DND-41 (cell line): ENCODE measurements around the gene SCAF11.
"Not testable (repeated sequence)": the region's sequence is repeated elsewhere in the genome, so short reads cannot be mapped to it uniquely, and the experiment has no call there.

ENCODE experiments used
- ATAC-seq: fragments of 200-7000 bp; cut with Tn5 transposase; 3 replicates; pipeline ENCODE4 v1.9.1; 2021; ENCODE audit warnings: low read depth; ENCODE audit not compliant: insufficient read depth
- DNase-seq: peaks from one replicate; pipeline ENCODE4 v3.0.0-alpha.2; 2020
- H2AFZ ChIP-seq: 2 replicates; pipeline ENCODE4 v1.6.0; 2012; ENCODE audit warnings: low read depth, low read length
- H3K27ac ChIP-seq: 2 replicates; pipeline ENCODE4 v1.5.1; 2012; ENCODE audit warnings: low read length, inconsistent platforms
- H3K27me3 ChIP-seq: fragments of 200-600 bp; sonication (generic); 2 replicates; pipeline ENCODE4 v1.6.0; 2012; ENCODE audit warnings: low read length, mild to moderate bottlenecking, inconsistent platforms; ENCODE audit not compliant: insufficient read depth, poor library complexity
- H3K36me3 ChIP-seq: 2 replicates; pipeline ENCODE4 v1.5.1; 2012; ENCODE audit warnings: low read length, inconsistent platforms; ENCODE audit not compliant: insufficient read depth
- H3K4me1 ChIP-seq: 2 replicates; pipeline ENCODE4 v1.5.1; 2012; ENCODE audit warnings: mild to moderate bottlenecking, low read length; ENCODE audit not compliant: insufficient read depth
- H3K4me2 ChIP-seq: 2 replicates; pipeline ENCODE4 v1.6.0; 2012; ENCODE audit warnings: mild to moderate bottlenecking, moderate library complexity, low read length, inconsistent platforms; ENCODE audit not compliant: insufficient read depth
- H3K4me3 ChIP-seq, 2 experiments: fragments of 200-600 bp in 1 of 2; shearing (Covaris generic) in 1 of 2; 2 replicates each; pipeline ENCODE4 v1.5.1; 2012 to 2016; ENCODE audit warnings: inconsistent platforms in 2 of 2, low read length in 2 of 2, mild to moderate bottlenecking in 2 of 2, low read depth in 1 of 2, moderate library complexity in 1 of 2
- H3K79me2 ChIP-seq: 2 replicates; pipeline ENCODE4 v1.6.0; 2012; ENCODE audit warnings: low read length, inconsistent platforms; ENCODE audit not compliant: insufficient read depth
- H3K9ac ChIP-seq: 2 replicates; pipeline ENCODE4 v1.6.0; 2012; ENCODE audit warnings: low read depth, mild to moderate bottlenecking, inconsistent platforms, low read length, moderate library complexity
- H3K9me3 ChIP-seq: 2 replicates; pipeline ENCODE4 v1.5.1; 2012; ENCODE audit warnings: low read length, moderate library complexity, mild to moderate bottlenecking, inconsistent platforms; ENCODE audit not compliant: insufficient read depth, severe bottlenecking
- H4K20me1 ChIP-seq: 2 replicates; pipeline ENCODE4 v1.6.0; 2012; ENCODE audit warnings: low read length; ENCODE audit not compliant: insufficient read depth
- CTCF ChIP-seq: IDR thresholded peaks from 2 replicates; pipeline ENCODE4 v1.5.1; 2012; ENCODE audit warnings: borderline replicate concordance, low read length, moderate library complexity, mild to moderate bottlenecking; ENCODE audit not compliant: poor library complexity, severe bottlenecking; ENCODE audit errors: extremely low read depth
- EZH2 ChIP-seq: IDR thresholded peaks from 3 replicates; pipeline ENCODE4 v1.6.1; 2012; ENCODE audit warnings: borderline replicate concordance, low read depth, mild to moderate bottlenecking, moderate library complexity, low read length, inconsistent platforms; ENCODE audit not compliant: severe bottlenecking

The SCAF11 gene

GRCh38 chr12:46005823-46006222 lies 15.4 kb upstream of the SCAF11 start:
- Histone ChIP-seq H3K9me3 (no peaks in the 10 kb centered on the region), H3K4me2 (no peak overlapping the region), H3K9ac (no peak overlapping the region), H3K4me1 (no peaks in the 10 kb centered on the region), H4K20me1 (no peaks in the 10 kb centered on the region), H3K27ac (no peak overlapping the region), H2AFZ (no peak overlapping the region), H3K27me3 (no peaks in the 10 kb centered on the region), H3K4me3 (no peak overlapping the region), H3K79me2 (no peaks in the 10 kb centered on the region), H3K36me3 (no peaks in the 10 kb centered on the region)
- ATAC-seq (no peak), DNase-seq (no peak)
- TF ChIP-seq EZH2 = no peak

GRCh38 chr12:46005151-46005797 lies 14.9 kb upstream of the SCAF11 start:
- Histone ChIP-seq H3K79me2 (no peaks in the 10 kb centered on the region), H3K4me3 (no peak overlapping the region), H3K27me3 (no peaks in the 10 kb centered on the region), H3K27ac (no peak overlapping the region), H3K4me1 (no peaks in the 10 kb centered on the region), H2AFZ (no peak overlapping the region), H4K20me1 (no peaks in the 10 kb centered on the region), H3K36me3 (no peaks in the 10 kb centered on the region), H3K9ac (no peak overlapping the region), H3K4me2 (no peak overlapping the region), H3K9me3 (no peaks in the 10 kb centered on the region)
- no peak for ATAC-seq
- DNase-seq = no peak
- TF ChIP-seq CTCF (peak; percentile 53), EZH2 (no peak)

GRCh38 chr12:46004715-46005114 lies 14.3 kb upstream of the SCAF11 start:
- DNase-seq (no peak), ATAC-seq (no peak)
- TF ChIP-seq CTCF (no peak), EZH2 (no peak)
- Histone ChIP-seq H3K4me2 (no peak overlapping the region), H3K27me3 (no peaks in the 10 kb centered on the region), H3K9ac (no peak overlapping the region), H3K27ac (no peak overlapping the region), H4K20me1 (no peaks in the 10 kb centered on the region), H3K79me2 (no peaks in the 10 kb centered on the region), H3K4me3 (no peak overlapping the region), H3K9me3 (no peaks in the 10 kb centered on the region), H2AFZ (no peak overlapping the region), H3K4me1 (no peaks in the 10 kb centered on the region), H3K36me3 (no peaks in the 10 kb centered on the region)

GRCh38 chr12:46000076-46000475 lies 9.7 kb upstream of the SCAF11 start:
- H3K4me3 ChIP-seq, H3K27ac ChIP-seq, ATAC-seq, H3K79me2 ChIP-seq, H3K4me2 ChIP-seq, H3K9ac ChIP-seq, DNase-seq, H2AFZ ChIP-seq, H4K20me1 ChIP-seq, H3K36me3 ChIP-seq, H3K4me1 ChIP-seq, H3K27me3 ChIP-seq, H3K9me3 ChIP-seq: not testable (repeated sequence)
